Breast epithelium (tissue), 3 donors: Measurements from ENCODE around the gene GORASP1.

Source experiments
- CTCF ChIP-seq, 3 donors: fragments of 450-650 bp; IDR thresholded peaks; one replicate each; pipeline ENCODE4 v1.5.1; 2016 to 2017; ENCODE audit warnings: antibody characterized with exemption in 3 of 3, mild to moderate bottlenecking in 3 of 3, moderate library complexity in 3 of 3
- POLR2A ChIP-seq: fragments of 450-650 bp; IDR thresholded peaks from one replicate; pipeline ENCODE4 v1.6.1; 2016; ENCODE audit warnings: antibody characterized with exemption, mild to moderate bottlenecking, moderate library complexity
- POLR2AphosphoS5 ChIP-seq, 3 donors: sonication (generic); formaldehyde crosslinking; IDR thresholded peaks; one replicate each; pipeline ENCODE4 v1.6.1; 2017; ENCODE audit warnings: antibody characterized with exemption in 3 of 3

- TF ChIP-seq POLR2A (no peak), CTCF (IDR thresholded peaks at IDR 0.05) (no peak), POLR2AphosphoS5 (IDR thresholded peaks at IDR 0.05) (no peak)
These were observed 4.1 kb downstream of the GORASP1 start for GRCh38 chr3:39103324-39103693.
